ENCODE data around the gene GABRA4.

The GABRA4 gene

GRCh38 chr4:46977245-46977644, 16.1 kb downstream of the GABRA4 start:
- no peak for DNase-seq

- DNase-seq: no peak
Observed at GRCh38 chr4:46975812-46976553, 17.4 kb downstream of the GABRA4 start.

- no peak for DNase-seq
Observed at GRCh38 chr4:46974891-46975543, 18.4 kb downstream of the GABRA4 start.

GRCh38 chr4:46968847-46969246, 24.5 kb downstream of the GABRA4 start:
- no peak for DNase-seq

GRCh38 chr4:46967631-46968030, 25.8 kb downstream of the GABRA4 start:
- no peak for DNase-seq

GRCh38 chr4:46958742-46959488, 34.5 kb downstream of the GABRA4 start:
- DNase-seq: no peak

GRCh38 chr4:46956451-46956850, 36.9 kb downstream of the GABRA4 start:
- DNase-seq: no peak

GRCh38 chr4:46955601-46956000, 37.8 kb downstream of the GABRA4 start:
- no peak for DNase-seq

GRCh38 chr4:46954643-46955042, 38.7 kb downstream of the GABRA4 start:
- no peak for DNase-seq

GRCh38 chr4:46953564-46953963, 39.8 kb downstream of the GABRA4 start:
- DNase-seq: no peak

GRCh38 chr4:46952451-46952850, 40.9 kb downstream of the GABRA4 start:
- DNase-seq: no peak

- DNase-seq: no peak
Observed at GRCh38 chr4:46950826-46951225, 42.6 kb downstream of the GABRA4 start.

- DNase-seq: no peak
Observed at GRCh38 chr4:46949822-46950221, 43.6 kb downstream of the GABRA4 start.

GRCh38 chr4:46947541-46947940, 45.8 kb downstream of the GABRA4 start:
- no peak for DNase-seq

GRCh38 chr4:46946919-46947536, 46.4 kb downstream of the GABRA4 start:
- no peak for DNase-seq

- DNase-seq: no peak
Observed at GRCh38 chr4:46945062-46945461, 48.3 kb downstream of the GABRA4 start.

GRCh38 chr4:46944345-46944744, 49.0 kb downstream of the GABRA4 start:
- DNase-seq: no peak

GRCh38 chr4:46937493-46937892, 55.9 kb downstream of the GABRA4 start:
- DNase-seq: no peak

- no peak for DNase-seq
Observed at GRCh38 chr4:46934726-46935125, 58.7 kb downstream of the GABRA4 start.

GRCh38 chr4:46933686-46934085, 59.7 kb downstream of the GABRA4 start:
- DNase-seq: no peak

GRCh38 chr4:46931981-46932380, 61.4 kb downstream of the GABRA4 start:
- DNase-seq: no peak

GRCh38 chr4:46930891-46931290, 62.5 kb downstream of the GABRA4 start:
- no peak for DNase-seq

- no peak for DNase-seq
Observed at GRCh38 chr4:46927201-46927600, 66.2 kb downstream of the GABRA4 start.
